Activated CD4-positive, alpha-beta T cell treated with anti-CD3 and anti-CD28 coated beads for 24 hours (primary cell): ENCODE data around the gene HSD17B2.
"Not testable (repeated sequence)": the region's sequence is repeated elsewhere in the genome, so short reads cannot be mapped to it uniquely, and the experiment has no call there.

ENCODE experiments used
- DNase-seq, 2 donors: peaks; one replicate each; pipeline ENCODE4 v3.0.0-alpha.2; 2020; ENCODE audit warnings: low read depth in 2 of 2

HSD17B2 gene, protein sequence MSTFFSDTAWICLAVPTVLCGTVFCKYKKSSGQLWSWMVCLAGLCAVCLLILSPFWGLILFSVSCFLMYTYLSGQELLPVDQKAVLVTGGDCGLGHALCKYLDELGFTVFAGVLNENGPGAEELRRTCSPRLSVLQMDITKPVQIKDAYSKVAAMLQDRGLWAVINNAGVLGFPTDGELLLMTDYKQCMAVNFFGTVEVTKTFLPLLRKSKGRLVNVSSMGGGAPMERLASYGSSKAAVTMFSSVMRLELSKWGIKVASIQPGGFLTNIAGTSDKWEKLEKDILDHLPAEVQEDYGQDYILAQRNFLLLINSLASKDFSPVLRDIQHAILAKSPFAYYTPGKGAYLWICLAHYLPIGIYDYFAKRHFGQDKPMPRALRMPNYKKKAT

DNA sequence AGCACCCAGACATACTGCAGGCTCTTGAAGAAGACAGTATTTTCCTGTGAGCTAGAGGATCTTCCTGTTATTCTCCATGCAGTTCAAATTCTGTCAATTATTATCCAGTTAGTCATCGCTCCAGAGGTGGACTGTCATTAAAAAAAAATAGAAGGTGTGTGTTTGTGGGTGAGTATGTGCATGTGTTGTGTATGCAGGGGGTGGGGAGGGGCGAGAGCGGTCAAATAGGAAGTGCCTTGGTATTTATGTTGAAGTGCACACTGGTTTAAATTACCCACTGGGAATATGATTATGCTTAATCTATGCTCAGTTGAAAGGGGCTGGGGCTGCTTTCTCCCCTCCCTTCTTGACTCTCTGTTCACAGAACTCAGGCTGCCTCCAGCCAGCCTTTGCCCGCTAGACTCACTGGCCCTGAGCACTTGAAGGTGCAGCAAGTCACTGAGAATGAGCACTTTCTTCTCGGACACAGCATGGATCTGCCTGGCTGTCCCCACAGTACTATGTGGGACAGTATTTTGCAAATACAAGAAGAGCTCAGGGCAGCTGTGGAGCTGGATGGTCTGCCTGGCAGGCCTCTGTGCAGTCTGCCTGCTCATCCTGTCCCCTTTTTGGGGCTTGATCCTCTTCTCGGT is at the start of gene HSD17B2:
HSD17B2 (plus strand) TSS at position 273 of the 632 bp plus-strand sequence; CDS start at position 445, 172 bp downstream.
- DNase-seq, result no peak

DNA sequence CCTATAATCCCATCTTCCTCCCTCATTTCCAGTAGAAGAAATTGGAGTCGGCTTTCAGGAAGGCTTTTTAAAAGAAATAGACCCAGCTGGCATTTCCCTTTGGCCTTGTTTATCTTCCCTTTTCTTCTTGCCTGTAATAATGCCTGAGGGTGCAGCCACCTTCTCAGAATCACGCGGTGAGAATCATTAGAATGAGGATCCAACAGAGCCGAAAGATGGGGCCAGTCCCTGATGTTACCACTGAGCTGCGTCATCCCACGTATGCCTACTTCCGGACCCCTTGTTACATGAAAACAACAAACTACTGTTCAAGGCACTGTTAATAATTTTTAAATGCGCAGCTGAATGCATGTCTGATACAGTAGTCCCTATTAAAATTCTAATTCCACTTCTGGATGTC is 47.9 kb upstream of the HSD17B2 start:
- DNase-seq, result no peak

DNA sequence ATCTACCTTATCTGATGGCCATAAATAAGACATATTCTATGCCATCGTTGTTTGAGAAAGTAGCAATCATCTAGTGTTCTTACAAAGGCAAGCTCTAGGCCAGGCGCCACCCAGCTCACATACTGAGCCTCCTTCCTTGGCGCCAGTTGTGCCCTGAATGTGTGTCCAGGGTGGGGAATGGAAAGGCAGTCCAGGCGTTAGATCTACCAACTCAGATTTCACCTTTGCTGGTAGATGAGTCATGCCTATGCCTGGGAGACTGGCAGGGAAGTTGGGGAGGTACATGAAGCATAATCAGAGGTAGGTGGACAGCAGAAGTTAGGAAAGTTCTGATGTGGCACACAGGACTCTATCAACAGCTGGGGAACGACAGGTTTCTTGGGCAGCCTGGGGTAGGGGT is 47.3 kb upstream of the HSD17B2 start:
- no peak for DNase-seq

DNA sequence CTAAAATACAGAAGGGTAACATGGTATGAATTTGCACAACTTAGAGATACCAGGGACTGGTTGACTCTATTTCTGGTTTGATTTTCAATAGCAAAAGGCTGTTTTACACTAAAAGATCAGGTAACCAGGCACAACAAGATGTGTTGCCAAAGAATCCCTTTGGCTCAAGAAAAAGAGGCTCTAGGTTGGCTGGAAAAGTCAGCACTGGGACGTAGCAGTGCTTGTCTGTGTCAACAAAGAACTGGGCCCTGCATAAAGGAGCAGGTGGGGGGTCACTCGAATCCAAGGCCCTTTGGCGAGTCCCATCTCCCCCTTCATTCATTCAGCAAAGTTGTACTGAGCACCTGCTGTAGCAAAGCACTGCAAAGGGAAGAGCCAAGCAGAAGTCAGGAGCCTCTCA is 42.2 kb upstream of the HSD17B2 start:
- no peak for DNase-seq

DNA sequence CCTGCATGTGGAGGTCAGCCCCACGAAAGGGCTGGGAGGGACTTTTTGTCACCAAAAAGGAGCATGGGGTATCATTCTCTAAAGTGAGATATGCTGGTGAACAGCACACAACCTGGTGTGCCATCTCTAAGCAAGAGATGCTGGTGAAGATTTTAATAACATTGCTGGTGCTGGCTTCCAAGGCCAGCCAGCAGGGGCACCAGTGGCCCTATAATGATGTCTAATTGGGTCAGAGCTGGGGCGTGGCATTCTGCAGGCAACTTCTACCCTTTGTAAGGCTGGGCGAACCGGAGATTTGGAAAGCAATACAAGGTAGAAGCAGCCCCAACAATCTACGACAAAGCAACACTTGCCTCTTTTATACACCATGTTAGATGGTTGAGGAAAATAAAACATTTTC is 40.6 kb upstream of the HSD17B2 start:
- no peak for DNase-seq

DNA sequence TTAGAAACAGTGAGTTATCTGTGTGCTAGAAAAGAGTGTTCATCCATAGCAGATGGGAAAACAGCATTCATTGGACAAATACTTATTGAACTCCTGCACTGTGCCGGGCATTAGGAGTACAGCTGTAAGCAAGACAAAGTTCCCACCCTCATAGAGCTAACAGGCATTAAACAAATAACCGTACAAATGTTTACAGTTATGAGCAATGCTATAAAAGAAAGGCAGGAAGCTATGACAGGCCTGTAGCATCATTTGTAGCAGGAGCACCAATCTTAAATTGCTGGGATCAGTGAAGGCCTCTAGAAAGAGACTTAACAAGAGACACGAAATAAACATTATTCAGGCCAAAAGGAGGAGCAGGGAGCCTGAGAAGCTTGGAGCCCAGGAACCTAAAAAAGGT is 39.4 kb upstream of the HSD17B2 start:
- no peak for DNase-seq

DNA sequence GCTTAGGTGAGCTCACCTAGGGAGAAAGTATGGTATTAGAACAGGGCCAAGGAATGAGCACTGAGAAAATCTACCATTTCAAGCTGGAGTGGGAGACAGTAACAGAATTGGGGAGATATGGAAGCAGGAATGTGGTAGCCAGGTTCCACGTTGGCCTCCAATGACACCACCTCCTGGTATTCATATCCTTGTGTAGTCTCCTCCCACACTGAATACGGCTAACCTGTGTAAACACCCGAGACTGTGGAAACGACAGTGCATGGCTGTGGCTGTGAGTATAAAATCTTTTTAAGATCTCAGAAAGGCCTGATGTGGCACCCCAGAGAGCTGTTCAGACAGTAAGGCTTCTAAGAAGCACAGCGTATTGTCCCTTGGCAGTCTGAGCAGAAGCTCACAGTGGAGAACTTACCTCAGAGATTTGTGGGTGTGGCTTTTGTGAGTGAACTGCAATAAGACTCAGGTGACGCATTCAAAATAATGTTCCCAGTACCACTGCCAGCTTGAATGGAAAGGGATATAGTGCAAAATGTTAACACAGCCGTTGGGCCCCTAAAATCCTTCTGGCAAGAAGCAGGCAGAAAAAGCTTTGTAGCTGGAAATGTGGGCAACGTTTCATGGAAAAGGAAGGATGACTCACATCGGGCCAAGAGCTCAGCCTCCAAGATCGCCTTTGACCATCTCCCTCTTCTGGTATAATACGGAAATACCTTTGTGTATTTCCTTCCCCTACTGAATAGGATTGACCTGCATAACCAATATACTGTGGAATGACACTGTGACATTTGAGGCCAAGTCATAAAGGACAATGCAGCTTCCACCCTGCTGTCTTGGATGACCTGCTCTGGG is 38.2 kb upstream of the HSD17B2 start:
- DNase-seq, result no peak

DNA sequence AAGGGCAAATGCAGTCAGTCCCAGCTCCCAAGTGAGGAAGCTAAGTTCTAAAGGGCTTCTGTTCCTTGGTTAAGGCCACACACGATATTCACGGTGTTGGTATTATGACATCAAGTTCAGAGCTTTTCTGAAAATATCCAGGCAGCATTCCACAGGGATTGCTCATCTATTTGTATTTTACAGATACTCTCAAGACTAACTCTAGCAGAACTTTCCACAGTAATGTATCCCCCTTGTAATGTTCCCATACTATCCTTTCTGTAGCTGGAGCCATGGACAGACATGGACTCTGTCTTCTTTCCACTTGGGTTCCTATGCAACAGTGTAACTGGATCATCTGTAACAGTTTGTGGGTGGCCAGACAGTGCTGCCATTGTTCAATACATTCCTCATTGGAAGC is 37.3 kb upstream of the HSD17B2 start:
- no peak for DNase-seq

DNA sequence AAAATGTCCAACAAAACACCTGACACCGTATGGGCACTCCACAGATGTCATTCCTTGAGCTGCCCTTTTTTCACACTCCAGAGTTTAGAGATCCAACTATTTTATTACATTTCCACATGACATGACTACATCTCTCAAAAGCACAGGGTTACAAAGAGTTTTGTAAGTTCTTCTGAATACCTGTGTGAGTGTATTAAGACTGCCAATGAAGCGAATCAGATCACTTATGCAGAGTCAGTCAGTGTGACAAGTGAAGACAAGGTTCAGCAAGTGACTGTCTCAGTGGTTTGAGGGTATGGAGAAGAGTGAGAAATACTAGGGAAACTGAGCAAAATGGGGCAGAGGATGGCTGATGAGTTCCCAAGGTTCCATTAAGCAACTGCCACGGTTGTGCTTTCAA is 32.2 kb upstream of the HSD17B2 start:
- DNase-seq, result no peak

DNA sequence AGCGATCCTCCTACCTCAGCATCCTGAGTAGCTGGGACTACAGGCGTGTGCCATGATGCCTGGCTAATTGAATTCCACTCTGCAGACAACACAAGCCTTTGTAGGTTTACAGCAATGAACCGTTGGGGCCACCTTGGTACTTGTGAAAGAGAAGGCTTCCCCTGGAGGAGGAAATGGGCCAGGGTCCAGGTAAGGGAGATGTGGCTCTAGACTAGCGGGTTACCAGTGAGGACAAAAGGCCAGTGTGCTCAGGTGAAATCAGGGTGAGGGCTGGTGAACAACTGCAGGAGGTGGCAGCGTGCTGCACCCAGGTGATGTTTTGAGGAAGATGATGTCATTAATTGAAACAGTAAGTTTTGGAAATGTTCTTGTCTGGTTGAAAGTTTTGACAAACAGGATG is 30.5 kb upstream of the HSD17B2 start:
- no peak for DNase-seq

DNA sequence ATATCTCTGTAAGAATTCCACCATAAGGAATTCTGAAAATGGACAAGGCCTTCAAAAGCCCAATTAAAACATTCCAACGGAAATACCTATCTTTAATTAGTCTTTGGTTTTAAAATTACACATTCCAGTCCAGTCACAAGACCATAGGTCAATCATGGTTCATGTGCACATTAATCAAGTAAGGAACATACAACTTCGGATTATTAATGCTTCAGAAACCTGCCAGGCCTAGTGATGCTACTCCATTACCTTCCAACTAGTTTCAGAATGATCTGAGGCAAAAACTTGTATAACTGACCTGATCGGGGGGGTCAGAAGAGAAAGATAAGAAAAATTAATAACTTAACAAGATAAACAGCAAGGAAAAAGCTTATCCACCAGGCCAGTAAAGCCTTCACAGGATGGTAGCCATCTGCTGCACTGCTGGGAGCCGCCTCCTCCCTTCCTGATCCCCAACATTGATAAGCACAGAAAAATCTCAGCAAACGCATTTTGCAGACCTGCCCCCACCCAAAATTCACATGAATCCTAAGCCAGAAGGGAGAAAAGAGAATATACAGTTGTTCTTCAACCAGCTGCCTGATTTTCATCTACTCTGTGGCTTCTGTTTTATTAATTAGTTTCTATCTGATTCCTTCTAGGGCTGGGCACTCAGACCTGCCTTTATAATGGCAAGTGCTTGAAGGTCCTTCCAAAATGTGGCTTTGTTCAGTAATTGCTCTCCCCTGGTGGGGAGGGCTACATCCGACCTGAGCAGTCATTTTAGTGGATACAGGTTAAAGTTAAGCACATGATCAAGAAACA is 29.8 kb upstream of the HSD17B2 start:
- no peak for DNase-seq

DNA sequence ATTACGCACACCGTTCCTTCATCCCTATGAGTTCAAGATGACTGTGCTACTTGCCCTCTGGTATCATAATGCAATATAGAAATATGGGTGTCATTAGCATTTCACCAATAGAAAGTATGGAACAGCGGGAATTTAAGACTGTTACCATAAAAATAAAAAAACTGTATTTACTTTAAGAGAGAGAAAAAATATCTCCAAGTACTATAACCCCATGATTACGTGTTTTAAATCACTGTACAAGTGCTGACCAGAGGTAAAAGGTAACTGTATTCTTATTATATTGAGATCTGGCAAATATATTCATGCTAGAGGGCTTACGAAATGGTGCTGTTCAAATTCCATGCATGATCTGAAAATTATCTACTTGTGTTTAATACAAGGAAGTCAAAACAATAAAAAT is 29.0 kb upstream of the HSD17B2 start:
- DNase-seq, result no peak

DNA sequence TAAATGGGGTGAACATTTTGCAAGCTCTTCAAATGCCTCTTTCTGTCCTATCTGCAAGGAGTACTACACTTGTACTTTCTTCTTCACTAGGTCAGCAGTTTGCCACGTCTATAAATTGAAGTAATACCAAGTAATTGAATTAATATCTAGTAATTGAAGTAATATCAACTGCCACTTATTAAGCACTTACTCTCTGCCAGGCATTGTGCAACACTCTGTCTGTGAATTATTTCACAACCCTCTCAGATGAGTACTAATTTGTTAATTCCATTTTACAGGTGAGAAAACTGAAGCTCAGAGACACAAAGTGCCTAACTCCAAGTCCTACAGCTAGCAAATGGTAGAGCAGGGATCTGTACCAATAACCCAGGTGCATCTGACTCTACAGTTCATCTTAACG is 27.9 kb upstream of the HSD17B2 start:
- no peak for DNase-seq

DNA sequence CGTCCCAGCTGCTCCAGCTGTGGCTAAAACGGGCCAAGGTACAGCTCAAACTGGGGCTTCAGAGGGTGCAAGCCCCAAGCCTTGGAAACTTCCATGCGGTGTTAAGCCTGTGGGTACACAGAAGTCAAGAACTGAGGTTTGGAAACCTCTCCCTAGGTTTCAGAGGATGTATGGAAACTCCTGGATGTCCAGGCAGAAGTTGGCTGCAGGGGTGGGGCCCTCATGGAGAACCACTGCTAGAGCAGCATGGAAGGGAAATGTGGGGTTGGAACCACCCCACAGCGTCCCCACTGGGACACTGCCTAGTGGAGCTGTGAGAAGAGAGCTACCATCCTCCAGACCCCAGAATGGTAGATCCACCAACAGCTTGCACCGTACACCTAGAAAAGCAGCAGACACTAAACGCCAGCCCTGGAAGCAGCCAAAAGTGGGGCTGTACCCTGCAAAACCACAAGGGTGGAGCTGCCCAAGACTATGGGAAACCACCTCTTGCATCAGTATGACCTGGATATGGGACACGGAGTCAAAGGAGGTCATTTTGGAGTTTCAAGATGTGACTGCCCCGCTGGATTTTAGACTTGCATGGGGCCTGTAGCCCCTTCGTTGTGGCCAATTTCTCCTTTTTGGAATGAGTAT is 26.0 kb upstream of the HSD17B2 start:
- DNase-seq, result no peak

DNA sequence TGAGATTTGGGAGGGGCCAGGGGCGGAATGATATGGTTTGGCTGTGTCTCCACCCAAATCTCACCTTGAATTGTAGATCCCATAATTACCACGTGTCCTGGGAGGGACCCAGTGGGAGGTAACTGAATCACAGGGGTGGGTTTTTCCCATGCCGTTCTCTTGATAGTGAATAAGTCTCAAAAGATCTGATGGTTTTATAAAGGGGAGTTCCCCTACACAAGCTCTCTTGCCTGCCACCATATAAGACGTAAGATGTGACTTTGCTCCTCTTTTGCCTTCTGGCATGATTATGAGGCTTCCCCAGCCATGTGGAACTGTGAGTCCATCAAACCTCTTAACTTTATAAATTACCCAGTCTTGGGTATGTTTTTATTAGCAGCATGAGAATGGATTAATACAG is 25.3 kb upstream of the HSD17B2 start:
- not testable (repeated sequence) for DNase-seq

DNA sequence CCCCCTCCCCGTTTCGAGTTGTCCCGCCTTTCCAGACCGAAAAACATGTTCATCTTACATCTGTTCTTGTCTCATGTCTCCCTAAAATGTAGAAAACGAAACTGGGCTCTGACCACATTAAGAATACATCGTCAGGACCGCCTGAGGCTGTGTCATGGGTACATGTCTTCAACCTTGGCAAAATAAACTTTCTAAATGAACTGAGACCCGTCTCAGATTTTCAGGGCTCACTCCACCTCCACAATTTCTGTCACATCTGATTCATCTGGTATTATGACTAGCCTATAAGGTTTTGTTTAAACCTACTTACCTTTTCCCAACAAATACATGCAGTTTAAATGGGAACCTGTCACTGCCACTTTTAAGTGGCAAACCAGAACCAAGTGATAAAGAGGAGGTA is 24.4 kb upstream of the HSD17B2 start:
- no peak for DNase-seq

DNA sequence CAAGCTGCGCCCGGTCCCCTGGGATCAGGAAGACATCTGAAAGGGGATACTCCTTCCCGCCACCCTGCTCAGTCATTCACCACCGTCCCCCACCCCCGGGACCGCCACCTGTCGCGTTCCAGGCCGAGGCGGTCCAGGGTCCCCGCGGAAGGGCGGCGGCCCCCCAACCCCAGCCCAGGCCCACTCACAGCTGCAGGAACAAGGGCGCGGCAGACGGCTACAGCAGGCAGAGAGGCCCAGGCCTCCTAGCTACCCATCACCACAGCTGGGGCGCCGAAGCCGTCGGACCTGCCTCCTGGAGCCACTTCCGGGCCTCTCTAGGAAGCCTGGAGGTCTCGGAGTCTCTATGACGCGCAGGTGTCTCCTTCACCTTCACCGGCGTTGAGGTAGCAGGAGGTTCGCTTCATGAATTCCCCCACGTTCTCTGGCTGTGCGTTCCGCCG is 23.8 kb upstream of the HSD17B2 start, which contains the start of gene SDR42E1:
SDR42E1 (minus strand) TSS at position 272 of the 443 bp plus-strand sequence. CDS start 10,612 bp downstream, outside the sequence.
- DNase-seq, result peak; percentile 34 to 47

DNA sequence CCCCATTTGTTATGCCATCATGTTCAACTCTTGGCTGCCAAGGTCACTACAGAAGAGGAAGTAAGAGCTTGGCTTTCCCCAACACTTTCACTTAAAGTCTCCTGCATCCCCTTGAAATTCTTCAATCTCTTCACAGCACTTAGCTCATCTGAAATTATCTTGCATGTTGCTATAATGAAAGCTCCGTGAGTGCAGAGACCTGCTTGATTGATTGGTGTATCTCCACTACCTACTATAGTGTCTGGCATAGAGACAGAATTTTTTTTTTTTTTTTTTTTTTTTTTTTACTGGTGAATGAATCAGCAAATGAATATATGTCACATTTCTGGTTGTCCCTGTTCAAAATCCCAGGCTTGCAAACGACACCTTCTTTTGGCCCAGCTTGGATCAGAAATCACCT is 21.9 kb upstream of the HSD17B2 start:
- no peak for DNase-seq

DNA sequence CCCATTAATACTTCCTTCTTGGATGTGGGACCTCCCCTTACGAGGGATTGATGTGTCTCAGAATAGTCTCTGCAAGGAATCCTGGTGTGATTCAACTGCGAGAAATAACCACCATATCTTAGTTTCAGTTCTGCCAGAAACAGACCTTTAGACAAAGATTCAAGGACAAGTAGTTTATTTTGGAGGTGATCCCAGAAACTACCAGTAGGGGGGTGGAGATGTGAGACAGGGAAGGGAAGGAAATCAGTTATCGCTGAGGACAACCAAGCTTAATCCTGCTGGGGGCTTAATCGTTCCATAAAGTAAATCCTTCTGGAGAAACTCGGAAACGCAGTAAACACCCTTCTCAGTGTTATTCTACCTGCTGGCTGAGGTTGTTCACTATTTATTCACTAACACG is 18.8 kb upstream of the HSD17B2 start:
- DNase-seq, result no peak

DNA sequence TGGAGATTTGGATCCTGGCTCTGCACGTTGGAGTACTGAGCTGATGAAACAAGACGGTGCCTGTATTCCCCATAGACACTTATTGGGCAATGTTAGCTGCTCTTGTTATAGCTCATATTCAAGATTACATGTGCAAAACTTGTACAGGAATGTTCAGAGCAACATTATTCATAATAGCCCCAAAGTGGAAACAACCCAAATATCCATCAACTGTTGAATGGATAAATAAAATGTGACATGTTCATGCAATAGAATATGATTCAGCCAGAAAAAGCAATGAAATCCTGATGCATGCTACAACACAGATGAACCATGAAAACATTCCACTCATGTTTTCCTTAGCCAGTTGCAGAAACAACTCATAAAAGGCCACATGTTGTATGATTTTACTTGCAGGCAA is 18.1 kb upstream of the HSD17B2 start:
- no peak for DNase-seq
